Measurements from ENCODE around the gene ZNF626.

ZNF626 gene

DNA sequence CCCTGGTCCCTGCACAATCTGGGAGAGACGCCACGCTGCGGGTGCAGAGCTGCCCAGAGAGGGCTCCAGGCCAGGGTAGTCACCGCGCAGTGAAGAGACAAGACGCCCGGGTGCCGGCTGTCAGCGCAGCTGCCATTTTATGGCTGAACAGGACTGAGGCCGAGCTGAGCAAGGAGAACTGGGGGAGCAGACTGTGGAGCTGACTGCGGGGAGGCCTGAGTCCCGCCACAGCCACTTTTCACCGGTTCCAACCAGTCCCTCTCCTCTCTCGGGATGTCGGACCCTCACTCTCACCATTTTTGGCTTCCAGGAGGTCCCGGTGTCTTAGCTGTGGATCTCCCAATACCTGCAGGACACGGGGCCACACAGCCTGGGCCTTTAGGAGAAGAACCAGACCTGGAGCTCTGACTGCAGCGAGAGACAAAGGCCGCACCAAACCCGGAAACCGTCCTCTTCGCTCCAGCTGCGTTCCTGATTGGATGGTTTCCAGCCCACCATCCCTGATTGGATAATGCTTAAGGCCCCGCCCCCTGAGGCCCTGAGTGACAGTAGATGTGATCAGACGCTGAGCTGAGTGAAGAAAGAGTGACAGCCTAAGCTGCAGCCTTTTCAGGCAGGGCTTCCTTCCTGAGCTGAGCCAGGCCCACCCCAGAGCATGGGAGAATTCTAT, at the start of gene ZNF626:
Gene ZNF626 (minus strand): TSS at position 422 of the 670 bp plus-strand sequence. CDS start 125 bp downstream, at position 297.
- Histone ChIP-seq H3K4me3 (ENCODE audit: low read length, poor library complexity, severe bottlenecking) (peak within 1 kb of the TSS; percentile 100), H3K36me3 (ENCODE audit: insufficient read depth, low read length) (no peaks in the 10 kb centered on the region), H3K79me2 (ENCODE audit: insufficient read depth, low read length) (peaks cover 51% of the 10 kb centered on the region), H3K9me2 (replicated peaks; ENCODE audit: low read depth, low read length) (no peaks in the 10 kb centered on the region), H3K27me3 (ENCODE audit: insufficient read depth, low read length, poor library complexity, severe bottlenecking) (no peaks in the 10 kb centered on the region), H3K9ac (ENCODE audit: low read depth, low read length, poor library complexity, severe bottlenecking) (peak within 1 kb of the TSS; percentile 97), H3K4me2 (ENCODE audit: low read depth, low read length, poor library complexity, severe bottlenecking) (peak within 1 kb of the TSS; percentile 99), H4K20me1 (ENCODE audit: insufficient read depth, low read length, poor library complexity, severe bottlenecking) (peaks cover 46% of the 10 kb centered on the region), H3K9me3 (ENCODE audit: insufficient read depth, low read depth, low read length) (no peaks in the 10 kb centered on the region), H3K4me1 (ENCODE audit: insufficient read depth, low read length, poor library complexity, severe bottlenecking) (peaks cover 13% of the 10 kb centered on the region), H2AFZ (ENCODE audit: low read length) (peak within 1 kb of the TSS; percentile 87), H3F3A (ENCODE audit: low read depth) (no peaks in the 10 kb centered on the region)
- TF ChIP-seq, protein P1, sequence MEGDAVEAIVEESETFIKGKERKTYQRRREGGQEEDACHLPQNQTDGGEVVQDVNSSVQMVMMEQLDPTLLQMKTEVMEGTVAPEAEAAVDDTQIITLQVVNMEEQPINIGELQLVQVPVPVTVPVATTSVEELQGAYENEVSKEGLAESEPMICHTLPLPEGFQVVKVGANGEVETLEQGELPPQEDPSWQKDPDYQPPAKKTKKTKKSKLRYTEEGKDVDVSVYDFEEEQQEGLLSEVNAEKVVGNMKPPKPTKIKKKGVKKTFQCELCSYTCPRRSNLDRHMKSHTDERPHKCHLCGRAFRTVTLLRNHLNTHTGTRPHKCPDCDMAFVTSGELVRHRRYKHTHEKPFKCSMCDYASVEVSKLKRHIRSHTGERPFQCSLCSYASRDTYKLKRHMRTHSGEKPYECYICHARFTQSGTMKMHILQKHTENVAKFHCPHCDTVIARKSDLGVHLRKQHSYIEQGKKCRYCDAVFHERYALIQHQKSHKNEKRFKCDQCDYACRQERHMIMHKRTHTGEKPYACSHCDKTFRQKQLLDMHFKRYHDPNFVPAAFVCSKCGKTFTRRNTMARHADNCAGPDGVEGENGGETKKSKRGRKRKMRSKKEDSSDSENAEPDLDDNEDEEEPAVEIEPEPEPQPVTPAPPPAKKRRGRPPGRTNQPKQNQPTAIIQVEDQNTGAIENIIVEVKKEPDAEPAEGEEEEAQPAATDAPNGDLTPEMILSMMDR (conservative IDR thresholded peaks at IDR 0.05; ENCODE audit: low read length): no peak
- TF ChIP-seq EZH2phosphoT487 (IDR thresholded peaks at IDR 0.05; ENCODE audit: borderline replicate concordance): no peak

DNA sequence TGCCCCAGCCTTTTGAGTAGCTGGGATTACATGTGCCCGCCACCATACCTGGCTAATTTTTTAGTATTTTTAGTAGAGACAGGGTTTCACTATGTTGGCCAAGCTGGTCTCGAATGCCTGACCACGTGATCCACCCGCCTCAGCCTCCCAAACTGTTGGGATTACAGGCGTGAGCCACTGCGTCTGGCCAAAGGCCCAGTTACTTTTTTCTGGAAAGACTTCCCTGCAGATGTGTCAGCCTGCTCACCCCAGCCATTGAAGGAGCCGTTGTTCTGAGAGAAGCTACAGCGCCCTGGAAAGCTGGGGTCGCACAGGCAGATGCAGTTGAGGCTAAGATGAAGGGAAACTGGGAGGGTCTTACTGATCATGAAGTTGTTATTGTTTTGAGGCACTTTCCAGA, 7.9 kb upstream of the ZNF626 start:
- Histone ChIP-seq H3K9ac (ENCODE audit: low read depth, low read length, poor library complexity, severe bottlenecking) (no peak overlapping the region), H4K20me1 (ENCODE audit: insufficient read depth, low read length, poor library complexity, severe bottlenecking) (no peaks in the 10 kb centered on the region), H3K4me3 (ENCODE audit: low read length, poor library complexity, severe bottlenecking) (no peak overlapping the region), H3K36me3 (ENCODE audit: insufficient read depth, low read length) (no peaks in the 10 kb centered on the region), H2AFZ (ENCODE audit: low read length) (no peak overlapping the region), H3K4me2 (ENCODE audit: low read depth, low read length, poor library complexity, severe bottlenecking) (no peak overlapping the region), H3K9me2 (replicated peaks; ENCODE audit: low read depth, low read length) (no peaks in the 10 kb centered on the region), H3F3A (ENCODE audit: low read depth) (no peaks in the 10 kb centered on the region), H3K9me3 (ENCODE audit: insufficient read depth, low read depth, low read length) (no peaks in the 10 kb centered on the region), H3K27me3 (ENCODE audit: insufficient read depth, low read length, poor library complexity, severe bottlenecking) (no peaks in the 10 kb centered on the region), H3K79me2 (ENCODE audit: insufficient read depth, low read length) (no peaks in the 10 kb centered on the region), H3K4me1 (ENCODE audit: insufficient read depth, low read length, poor library complexity, severe bottlenecking) (no peaks in the 10 kb centered on the region)
- TF ChIP-seq, protein P1 (conservative IDR thresholded peaks at IDR 0.05; ENCODE audit: low read length): no peak
- no peak for TF ChIP-seq EZH2phosphoT487 (IDR thresholded peaks at IDR 0.05; ENCODE audit: borderline replicate concordance)

DNA sequence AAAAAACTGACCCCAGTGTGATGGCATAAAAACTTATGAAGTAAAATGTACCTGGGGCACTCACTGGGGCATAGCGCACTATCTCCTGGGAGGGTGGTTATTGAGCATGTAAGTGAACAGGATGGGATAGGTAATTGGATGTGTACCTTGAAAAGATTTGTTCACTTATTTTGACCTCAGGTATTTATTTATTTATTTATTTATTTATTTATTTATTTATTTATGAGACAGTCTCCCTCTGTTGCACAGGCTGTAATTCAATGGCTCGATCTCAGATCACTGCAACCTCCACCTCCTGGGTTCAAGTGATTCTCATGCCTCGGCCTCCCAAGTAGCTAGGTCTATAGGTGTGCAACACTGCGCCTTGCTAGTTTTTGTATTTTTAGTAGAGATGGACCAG, 5.9 kb upstream of the ZNF626 start:
- Histone ChIP-seq H3K79me2 (ENCODE audit: insufficient read depth, low read length) (no peaks in the 10 kb centered on the region), H3K4me2 (ENCODE audit: low read depth, low read length, poor library complexity, severe bottlenecking) (no peak overlapping the region), H3K9me3 (ENCODE audit: insufficient read depth, low read depth, low read length) (no peaks in the 10 kb centered on the region), H3K27me3 (ENCODE audit: insufficient read depth, low read length, poor library complexity, severe bottlenecking) (no peaks in the 10 kb centered on the region), H3K4me3 (ENCODE audit: low read length, poor library complexity, severe bottlenecking) (no peak overlapping the region), H2AFZ (ENCODE audit: low read length) (no peak overlapping the region), H3K9me2 (replicated peaks; ENCODE audit: low read depth, low read length) (no peaks in the 10 kb centered on the region), H3F3A (ENCODE audit: low read depth) (no peaks in the 10 kb centered on the region), H3K4me1 (ENCODE audit: insufficient read depth, low read length, poor library complexity, severe bottlenecking) (no peaks in the 10 kb centered on the region), H4K20me1 (ENCODE audit: insufficient read depth, low read length, poor library complexity, severe bottlenecking) (no peaks in the 10 kb centered on the region), H3K36me3 (ENCODE audit: insufficient read depth, low read length) (no peaks in the 10 kb centered on the region), H3K9ac (ENCODE audit: low read depth, low read length, poor library complexity, severe bottlenecking) (no peak overlapping the region)
- no peak for TF ChIP-seq EZH2phosphoT487 (IDR thresholded peaks at IDR 0.05; ENCODE audit: borderline replicate concordance)
